Chondrocyte (in vitro differentiated cells): Measurements from ENCODE around the gene AFF3. TPM values are rescaled to one million over a fixed set of nuclear protein-coding genes. Genes with fewer than 3 reads are reported as not detected.
"Not testable (repeated sequence)": the region's sequence is repeated elsewhere in the genome, so short reads cannot be mapped to it uniquely, and the experiment has no call there.

Experiments used
- DNase-seq: peaks from one replicate; pipeline ENCODE4 v3.0.0; 2021; ENCODE audit warnings: mixed read lengths, low spot score
- H3K27ac Mint-ChIP-seq: one replicate; pipeline ENCODE4 v1.8.0; 2021; ENCODE audit warnings: mild to moderate bottlenecking, moderate library complexity, mixed read lengths; ENCODE audit not compliant: unreplicated experiment
- H3K27me3 Mint-ChIP-seq: 2 replicates; pipeline ENCODE4 v1.8.0; 2021; ENCODE audit warnings: low read depth, mixed read lengths
- H3K36me3 Mint-ChIP-seq: 2 replicates; pipeline ENCODE4 v1.8.0; 2021; ENCODE audit warnings: low read depth, mixed read lengths
- H3K4me1 Mint-ChIP-seq: 2 replicates; pipeline ENCODE4 v1.8.0; 2021; ENCODE audit warnings: low read depth, mild to moderate bottlenecking, mixed read lengths
- H3K4me3 Mint-ChIP-seq: one replicate; pipeline ENCODE4 v1.8.0; 2021; ENCODE audit warnings: mild to moderate bottlenecking, moderate library complexity, mixed read lengths; ENCODE audit not compliant: unreplicated experiment
- H3K9me3 Mint-ChIP-seq: 2 replicates; pipeline ENCODE4 v1.8.0; 2021; ENCODE audit warnings: low read depth, mixed read lengths
- total RNA-seq: library from RNA; stranded (reverse); gene quantifications from 3 replicates; pipeline ENCODE4 v1.2.1, GENCODE V29; 2021
- TF ChIP-seq, protein P1 (sequence below): fragments of 200-600 bp; sonication (generic); IDR thresholded peaks from 2 replicates; pipeline ENCODE4 v1.5.0; 2021; ENCODE audit warnings: antibody characterized with exemption, mild to moderate bottlenecking, moderate library complexity

AFF3 gene
- total RNA-seq, 1 donor from 2014 or later: 127 TPM

DNA sequence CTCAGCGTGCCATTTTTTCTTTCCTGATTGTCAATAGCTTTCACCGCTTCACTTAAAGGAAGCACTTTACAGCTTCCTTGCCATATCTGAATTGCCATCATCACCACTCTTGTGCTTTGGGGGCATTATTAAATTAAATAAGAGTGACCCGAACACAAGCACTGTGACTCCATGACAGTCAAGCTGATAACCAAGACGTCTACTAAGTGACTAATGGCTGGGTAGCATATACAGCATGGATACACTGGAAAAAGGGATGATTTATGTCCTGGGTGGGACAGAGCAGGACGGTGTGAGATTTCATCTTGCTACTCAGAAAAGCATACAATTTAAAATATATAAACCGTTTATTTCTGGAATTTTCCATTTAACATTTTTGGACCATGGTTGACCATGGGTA, 24.3 kb upstream of the AFF3 start:
- H3K4me3 Mint-ChIP-seq: no peak overlapping the region
- TF ChIP-seq, protein P1, sequence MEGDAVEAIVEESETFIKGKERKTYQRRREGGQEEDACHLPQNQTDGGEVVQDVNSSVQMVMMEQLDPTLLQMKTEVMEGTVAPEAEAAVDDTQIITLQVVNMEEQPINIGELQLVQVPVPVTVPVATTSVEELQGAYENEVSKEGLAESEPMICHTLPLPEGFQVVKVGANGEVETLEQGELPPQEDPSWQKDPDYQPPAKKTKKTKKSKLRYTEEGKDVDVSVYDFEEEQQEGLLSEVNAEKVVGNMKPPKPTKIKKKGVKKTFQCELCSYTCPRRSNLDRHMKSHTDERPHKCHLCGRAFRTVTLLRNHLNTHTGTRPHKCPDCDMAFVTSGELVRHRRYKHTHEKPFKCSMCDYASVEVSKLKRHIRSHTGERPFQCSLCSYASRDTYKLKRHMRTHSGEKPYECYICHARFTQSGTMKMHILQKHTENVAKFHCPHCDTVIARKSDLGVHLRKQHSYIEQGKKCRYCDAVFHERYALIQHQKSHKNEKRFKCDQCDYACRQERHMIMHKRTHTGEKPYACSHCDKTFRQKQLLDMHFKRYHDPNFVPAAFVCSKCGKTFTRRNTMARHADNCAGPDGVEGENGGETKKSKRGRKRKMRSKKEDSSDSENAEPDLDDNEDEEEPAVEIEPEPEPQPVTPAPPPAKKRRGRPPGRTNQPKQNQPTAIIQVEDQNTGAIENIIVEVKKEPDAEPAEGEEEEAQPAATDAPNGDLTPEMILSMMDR: no peak
- DNase-seq: no peak
- no peaks in the 10 kb centered on the region for H3K36me3 Mint-ChIP-seq
- H3K4me1 Mint-ChIP-seq: no peaks in the 10 kb centered on the region
- no peak overlapping the region for H3K27ac Mint-ChIP-seq
- no peaks in the 10 kb centered on the region for H3K27me3 Mint-ChIP-seq
- peaks cover 6% of the 10 kb centered on the region for H3K9me3 Mint-ChIP-seq

GRCh38 chr2:100163605-100164004, 21.2 kb upstream of the AFF3 start:
- Mint-ChIP-seq H3K27ac (no peak overlapping the region), H3K4me3 (no peak overlapping the region), H3K36me3 (no peaks in the 10 kb centered on the region), H3K9me3 (peaks cover 6% of the 10 kb centered on the region), H3K4me1 (no peaks in the 10 kb centered on the region), H3K27me3 (no peaks in the 10 kb centered on the region)
- DNase-seq: no peak
- TF ChIP-seq, protein P1: no peak

- H3K27me3 Mint-ChIP-seq: no peaks in the 10 kb centered on the region
- H3K36me3 Mint-ChIP-seq: no peaks in the 10 kb centered on the region
- H3K4me3 Mint-ChIP-seq: no peak overlapping the region
- H3K27ac Mint-ChIP-seq: no peak overlapping the region
- DNase-seq: no peak
- TF ChIP-seq, protein P1: no peak
- H3K4me1 Mint-ChIP-seq: no peaks in the 10 kb centered on the region
- peaks cover 8% of the 10 kb centered on the region for H3K9me3 Mint-ChIP-seq
Measured at GRCh38 chr2:100161945-100162620, 19.7 kb upstream of the AFF3 start.

- Mint-ChIP-seq H3K4me3 (no peak overlapping the region), H3K27me3 (no peaks in the 10 kb centered on the region), H3K4me1 (no peaks in the 10 kb centered on the region), H3K36me3 (no peaks in the 10 kb centered on the region), H3K27ac (no peak overlapping the region), H3K9me3 (peaks cover 11% of the 10 kb centered on the region)
- TF ChIP-seq, protein P1: no peak
- no peak for DNase-seq
Measured at GRCh38 chr2:100160396-100160795, 18.0 kb upstream of the AFF3 start.

DNA sequence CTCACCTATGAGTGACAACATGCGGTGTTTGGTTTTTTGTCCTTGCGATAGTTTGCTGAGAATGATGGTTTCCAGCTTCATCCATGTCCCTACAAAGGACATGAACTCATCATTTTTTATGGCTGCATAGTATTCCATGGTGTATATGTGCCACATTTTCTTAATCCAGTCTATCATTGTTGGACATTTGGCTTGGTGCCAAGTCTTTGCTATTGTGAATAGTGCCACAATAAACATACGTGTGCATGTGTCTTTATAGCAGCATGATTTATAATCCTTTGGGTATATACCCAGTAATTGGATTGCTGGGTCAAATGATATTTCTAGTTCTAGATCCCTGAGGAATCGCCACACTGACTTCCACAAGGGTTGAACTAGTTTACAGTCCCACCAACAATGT, 9.4 kb upstream of the AFF3 start:
- H3K4me1 Mint-ChIP-seq, H3K36me3 Mint-ChIP-seq, DNase-seq, H3K27me3 Mint-ChIP-seq, H3K4me3 Mint-ChIP-seq, H3K27ac Mint-ChIP-seq: not testable (repeated sequence)
- H3K9me3 Mint-ChIP-seq: peaks cover 12% of the 10 kb centered on the region

- Mint-ChIP-seq H3K36me3 (peaks cover 4% of the 10 kb centered on the region), H3K4me1 (no peaks in the 10 kb centered on the region), H3K4me3 (no peak overlapping the region), H3K9me3 (peaks cover 11% of the 10 kb centered on the region), H3K27me3 (peaks cover 6% of the 10 kb centered on the region), H3K27ac (no peak overlapping the region)
- no peak for DNase-seq
- TF ChIP-seq, protein P1: no peak
Measured at GRCh38 chr2:100151310-100151709, 8.9 kb upstream of the AFF3 start.
